Gastroesophageal sphincter (tissue), 3 donors: ENCODE measurements around the gene MYLK.

Source experiments
- POLR2A ChIP-seq, 2 donors: fragments of 450-650 bp; IDR thresholded peaks; one replicate each; pipeline ENCODE4 v1.6.1; 2017; ENCODE audit warnings: antibody characterized with exemption in 2 of 2, mild to moderate bottlenecking in 2 of 2, moderate library complexity in 1 of 2
- POLR2AphosphoS5 ChIP-seq: sonication (generic); formaldehyde crosslinking; IDR thresholded peaks from one replicate; pipeline ENCODE4 v1.6.1; 2017; ENCODE audit warnings: antibody characterized with exemption
- TF ChIP-seq, protein P1 (sequence below), 4 experiments: fragments of 200-600 bp in 2 of 4; fragments of 450-650 bp in 2 of 4; sonication (generic) in 1 of 4; IDR thresholded peaks; one replicate each; pipeline ENCODE4 v1.5.1; 2017 to 2019; ENCODE audit warnings: antibody characterized with exemption in 4 of 4, mild to moderate bottlenecking in 2 of 4, moderate library complexity in 2 of 4

DNA sequence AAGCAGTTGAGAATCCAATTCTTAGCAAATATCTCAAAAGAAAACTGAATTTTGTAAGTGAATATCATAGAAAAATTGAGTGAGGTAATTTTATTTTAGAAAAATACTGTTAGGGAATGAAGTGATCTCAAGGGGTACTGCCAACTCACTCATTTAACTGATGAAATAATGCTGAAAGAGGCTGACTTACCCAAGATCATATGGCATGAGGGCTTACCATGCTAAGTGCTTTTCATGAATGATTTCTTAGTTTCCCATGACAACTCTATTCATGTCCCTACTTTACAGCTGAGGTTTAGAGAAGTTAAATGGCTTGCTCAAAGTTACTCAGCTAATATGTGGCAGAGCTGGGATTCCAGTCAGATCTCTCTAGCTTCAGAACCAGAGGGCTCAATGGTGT is 46.3 kb upstream of the MYLK start:
- TF ChIP-seq POLR2A (IDR thresholded peaks at IDR 0.05) (no peak), POLR2AphosphoS5 (no peak)
- TF ChIP-seq, protein P1, sequence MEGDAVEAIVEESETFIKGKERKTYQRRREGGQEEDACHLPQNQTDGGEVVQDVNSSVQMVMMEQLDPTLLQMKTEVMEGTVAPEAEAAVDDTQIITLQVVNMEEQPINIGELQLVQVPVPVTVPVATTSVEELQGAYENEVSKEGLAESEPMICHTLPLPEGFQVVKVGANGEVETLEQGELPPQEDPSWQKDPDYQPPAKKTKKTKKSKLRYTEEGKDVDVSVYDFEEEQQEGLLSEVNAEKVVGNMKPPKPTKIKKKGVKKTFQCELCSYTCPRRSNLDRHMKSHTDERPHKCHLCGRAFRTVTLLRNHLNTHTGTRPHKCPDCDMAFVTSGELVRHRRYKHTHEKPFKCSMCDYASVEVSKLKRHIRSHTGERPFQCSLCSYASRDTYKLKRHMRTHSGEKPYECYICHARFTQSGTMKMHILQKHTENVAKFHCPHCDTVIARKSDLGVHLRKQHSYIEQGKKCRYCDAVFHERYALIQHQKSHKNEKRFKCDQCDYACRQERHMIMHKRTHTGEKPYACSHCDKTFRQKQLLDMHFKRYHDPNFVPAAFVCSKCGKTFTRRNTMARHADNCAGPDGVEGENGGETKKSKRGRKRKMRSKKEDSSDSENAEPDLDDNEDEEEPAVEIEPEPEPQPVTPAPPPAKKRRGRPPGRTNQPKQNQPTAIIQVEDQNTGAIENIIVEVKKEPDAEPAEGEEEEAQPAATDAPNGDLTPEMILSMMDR (IDR thresholded peaks at IDR 0.05) = no peak
